ENCODE data around the gene MTX1. TPM values are rescaled to one million over a fixed set of nuclear protein-coding genes. Genes with fewer than 3 reads are reported as not detected.
"Not testable (repeated sequence)": the region's sequence is repeated elsewhere in the genome, so short reads cannot be mapped to it uniquely, and the experiment has no call there.

MTX1 gene
- polyA plus RNA-seq, 4 donors: 40.0 to 72.2 (median 49.4) TPM

DNA sequence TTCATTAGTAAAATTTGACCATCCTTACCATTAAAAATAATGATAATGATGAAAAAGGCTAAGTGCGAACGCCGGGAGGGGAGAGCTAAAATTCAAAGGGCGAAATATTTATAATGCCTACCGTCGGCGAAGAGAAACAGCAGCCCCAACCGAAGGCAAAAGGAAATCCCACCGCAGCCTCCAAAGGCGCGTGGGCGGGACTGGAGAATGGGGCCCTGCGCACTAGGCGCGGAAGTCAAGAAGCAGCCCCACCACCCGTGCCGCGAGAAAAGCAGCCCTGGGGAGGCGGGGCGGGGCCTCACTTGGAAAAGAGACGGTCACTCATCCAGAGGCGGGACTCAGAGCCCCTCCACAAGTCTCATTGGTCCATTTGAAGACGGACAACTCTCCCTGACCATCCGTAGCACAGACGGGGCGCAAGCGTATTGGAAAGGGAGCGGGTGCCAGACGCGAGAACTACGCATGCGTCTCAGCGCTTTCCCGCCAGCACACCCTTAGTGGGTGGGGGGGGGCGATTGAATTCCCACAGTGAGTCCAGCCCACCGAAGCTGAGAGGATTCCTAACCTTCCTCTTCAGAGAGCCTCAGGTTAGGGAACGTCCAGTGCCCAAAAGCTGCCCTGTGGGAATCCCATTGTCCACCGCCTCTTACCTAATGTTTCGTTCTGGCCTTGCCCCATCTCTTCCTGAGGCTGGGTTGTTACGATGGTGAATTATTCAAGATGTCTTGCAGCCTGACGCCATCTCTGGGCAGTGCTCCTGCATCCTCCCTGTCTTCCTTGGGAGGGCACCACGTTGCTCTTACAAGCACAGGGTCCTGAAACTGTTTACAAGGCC is 19.0 kb downstream of the MTX1 start:
- no peaks in the 10 kb centered on the region for H3K36me3 ChIP-seq (ENCODE audit: control insufficient read depth in 3 of 3, insufficient read depth in 2 of 3, low read depth in 1 of 3, low read length in 3 of 3)
- no peak for FAIRE-seq
- 1 to 3% (median 2%) methylated on average over 41 to 42 of the region's 42 CpGs for WGBS, 3 donors

DNA sequence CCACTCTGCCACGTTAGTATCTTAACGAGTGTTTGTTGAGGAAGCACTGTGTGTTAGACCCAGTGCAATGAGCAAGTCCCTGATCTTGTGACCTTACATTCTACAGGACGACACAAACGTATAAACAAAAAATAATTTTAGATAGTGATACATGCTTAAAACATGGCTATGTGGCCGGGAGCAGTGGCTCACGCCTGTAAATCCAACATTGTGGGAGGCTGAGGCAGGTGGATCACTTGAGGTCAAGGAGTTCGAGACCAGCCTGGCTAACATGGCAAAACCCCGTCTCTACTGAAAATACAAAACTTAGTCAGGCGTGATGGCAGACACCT is 19.6 kb downstream of the MTX1 start:
- DNase-seq (no peak), FAIRE-seq (no peak)
- Histone ChIP-seq H3K4me1 (ENCODE audit: control insufficient read depth in 3 of 3, insufficient read depth in 2 of 3, low read depth in 1 of 3, low read length in 2 of 3) (peaks cover 0 to 15% (median 0%) of the 10 kb centered on the region in 3 donors), H3K9me3 (ENCODE audit: control insufficient read depth in 2 of 2, insufficient read depth in 1 of 2, low read depth in 1 of 2, low read length in 1 of 2) (no peaks in the 10 kb centered on the region), H3K27me3 (ENCODE audit: control insufficient read depth in 3 of 3, insufficient read depth in 3 of 3, low read length in 3 of 3) (no peaks in the 10 kb centered on the region), H3K4me3 (ENCODE audit: low read depth in 1 of 3, low read length in 3 of 3) (peak overlapping the region in 1 of 3 donors; percentile 31), H3K36me3 (ENCODE audit: control insufficient read depth in 3 of 3, insufficient read depth in 2 of 3, low read depth in 1 of 3, low read length in 3 of 3) (no peaks in the 10 kb centered on the region), H3K27ac (ENCODE audit: low read depth in 1 of 3, low read length in 2 of 3) (peak overlapping the region in 2 of 3 donors; percentile 74 to 90)
- 57 to 70% (median 69%) methylated on average over 9 of the region's 9 CpGs for WGBS, 3 donors

More for the DNA sequence above, 19.0 kb downstream of the MTX1 start:
- Histone ChIP-seq H3K27ac (ENCODE audit: low read depth in 1 of 3, low read length in 2 of 3) (peak overlapping the region; percentile 70 to 90 (median 79)), H3K4me1 (ENCODE audit: control insufficient read depth in 3 of 3, insufficient read depth in 2 of 3, low read depth in 1 of 3, low read length in 2 of 3) (peaks cover 0 to 15% (median 0%) of the 10 kb centered on the region in 3 donors), H3K4me3 (ENCODE audit: low read depth in 1 of 3, low read length in 3 of 3) (peak overlapping the region; percentile 17 to 61 (median 56)), H3K27me3 (ENCODE audit: control insufficient read depth in 3 of 3, insufficient read depth in 3 of 3, low read length in 3 of 3) (no peaks in the 10 kb centered on the region), H3K9me3 (ENCODE audit: control insufficient read depth in 2 of 2, insufficient read depth in 1 of 2, low read depth in 1 of 2, low read length in 1 of 2) (no peaks in the 10 kb centered on the region)
- peak; percentile 98 to 100 for DNase-seq

DNA sequence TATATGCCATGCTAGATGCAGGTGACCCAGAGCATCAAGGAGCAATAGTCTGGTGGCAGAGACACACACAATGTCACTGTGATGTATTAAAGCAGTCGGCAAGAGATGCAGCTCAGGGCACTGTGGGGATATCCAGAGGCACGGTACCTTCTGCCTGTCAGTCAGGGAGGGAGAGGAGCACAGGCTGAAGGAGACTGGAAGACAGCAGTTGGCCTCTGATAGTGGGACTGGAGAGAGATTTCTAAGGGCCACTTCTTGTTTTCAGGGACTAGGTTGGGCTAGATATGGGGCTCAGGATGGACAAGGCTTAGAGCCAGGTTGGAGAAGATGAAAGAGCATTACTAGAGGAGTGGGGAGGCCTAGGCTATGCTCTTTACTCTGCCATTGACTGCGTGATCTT is 22.8 kb downstream of the MTX1 start:
- H3K9me3 ChIP-seq (ENCODE audit: control insufficient read depth in 2 of 2, insufficient read depth in 1 of 2, low read depth in 1 of 2, low read length in 1 of 2); H3K36me3 ChIP-seq (ENCODE audit: control insufficient read depth in 3 of 3, insufficient read depth in 2 of 3, low read depth in 1 of 3, low read length in 3 of 3); DNase-seq; H3K27ac ChIP-seq (ENCODE audit: low read depth in 1 of 3, low read length in 2 of 3); FAIRE-seq; H3K4me3 ChIP-seq (ENCODE audit: low read depth in 1 of 3, low read length in 3 of 3); H3K27me3 ChIP-seq (ENCODE audit: control insufficient read depth in 3 of 3, insufficient read depth in 3 of 3, low read length in 3 of 3): not testable (repeated sequence)
- peaks cover 0 to 11% (median 0%) of the 10 kb centered on the region in 3 donors for H3K4me1 ChIP-seq (ENCODE audit: control insufficient read depth in 3 of 3, insufficient read depth in 2 of 3, low read depth in 1 of 3, low read length in 2 of 3)
- WGBS, 3 donors: 68 to 82% (median 74%) methylated on average over 3 of the region's 3 CpGs

DNA sequence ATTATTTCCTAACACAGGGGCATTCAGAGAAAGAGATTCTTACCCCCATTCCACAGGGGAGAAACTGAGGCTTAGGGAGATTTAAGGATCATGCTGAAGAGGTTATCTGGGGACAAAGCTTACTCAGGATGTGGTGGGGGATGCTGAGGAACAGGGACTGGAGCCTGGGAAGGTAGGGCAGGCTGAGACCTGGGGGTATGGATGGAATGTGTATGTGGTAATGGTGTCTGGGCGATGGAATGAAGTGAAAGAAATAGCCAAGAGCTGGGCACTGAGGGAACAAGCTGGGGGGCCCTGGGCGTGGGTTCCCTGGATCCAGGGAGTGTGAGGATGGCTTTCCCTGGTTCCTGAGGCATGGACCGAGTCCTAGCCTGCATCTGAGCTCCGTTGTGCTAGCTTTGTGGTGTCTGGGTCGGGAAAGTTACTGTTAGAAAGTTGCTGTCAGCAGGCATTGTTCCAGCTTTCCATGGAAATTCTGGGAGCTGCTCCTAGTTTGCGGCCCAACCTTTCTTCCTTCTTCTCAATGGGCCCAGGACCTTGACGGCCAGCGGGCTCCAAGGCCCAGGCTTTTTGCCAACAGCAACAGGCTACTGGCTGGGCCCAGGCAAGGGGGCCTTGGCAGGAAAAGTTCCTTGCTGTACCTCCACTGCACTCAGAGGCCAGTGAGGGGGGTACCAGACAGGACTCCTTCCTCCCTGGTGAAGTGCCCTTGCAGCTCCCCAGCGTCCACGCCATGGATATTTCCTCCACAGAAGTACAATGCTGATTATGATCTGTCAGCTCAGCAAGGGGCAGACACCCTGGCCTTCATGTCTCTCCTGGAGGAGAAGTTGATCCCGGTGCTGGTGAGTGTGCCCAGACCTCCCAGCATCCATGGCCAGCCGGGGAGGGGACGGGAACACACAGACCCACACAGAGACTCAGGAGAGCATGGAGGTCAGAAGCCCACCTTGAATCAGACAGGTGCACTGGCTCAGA is 23.8 kb downstream of the MTX1 start:
- H3K27ac ChIP-seq (ENCODE audit: low read depth in 1 of 3, low read length in 2 of 3): not testable (repeated sequence)

DNA sequence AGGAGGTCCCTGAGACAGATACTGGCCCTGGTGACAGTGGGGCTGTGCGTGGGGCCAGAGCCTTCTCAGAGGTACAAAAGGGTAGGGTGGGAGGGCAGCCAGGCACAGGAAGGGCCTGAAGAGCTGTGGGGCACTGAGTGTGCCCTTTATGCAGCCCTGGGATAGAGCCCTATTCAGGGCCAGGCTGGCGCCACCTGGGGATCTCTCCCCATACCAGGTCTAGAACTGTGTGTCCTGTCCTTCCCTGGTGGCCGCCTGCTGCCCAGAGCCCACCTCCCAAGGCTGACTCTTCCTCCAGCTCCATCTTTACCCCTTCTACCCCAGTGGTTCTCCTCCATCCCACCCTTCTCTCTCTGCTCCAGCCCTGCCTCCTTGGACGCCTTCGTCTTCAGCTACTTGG is 25.0 kb downstream of the MTX1 start:
- FAIRE-seq; H3K4me1 ChIP-seq (ENCODE audit: control insufficient read depth in 3 of 3, insufficient read depth in 2 of 3, low read depth in 1 of 3, low read length in 2 of 3); DNase-seq; H3K4me3 ChIP-seq (ENCODE audit: low read depth in 1 of 3, low read length in 3 of 3); H3K9me3 ChIP-seq (ENCODE audit: control insufficient read depth in 2 of 2, insufficient read depth in 1 of 2, low read depth in 1 of 2, low read length in 1 of 2); H3K27me3 ChIP-seq (ENCODE audit: control insufficient read depth in 3 of 3, insufficient read depth in 3 of 3, low read length in 3 of 3); H3K27ac ChIP-seq (ENCODE audit: low read depth in 1 of 3, low read length in 2 of 3): not testable (repeated sequence)
- peaks cover 2 to 25% (median 4%) of the 10 kb centered on the region in 3 donors for H3K36me3 ChIP-seq (ENCODE audit: control insufficient read depth in 3 of 3, insufficient read depth in 2 of 3, low read depth in 1 of 3, low read length in 3 of 3)
- whole genome bisulfite sequencing, 3 donors: 86 to 90% (median 87%) methylated on average over 1 of the region's 5 CpGs

More for the DNA sequence above, 23.8 kb downstream of the MTX1 start:
- H3K4me3 ChIP-seq (ENCODE audit: low read depth in 1 of 3, low read length in 3 of 3); H3K27me3 ChIP-seq (ENCODE audit: control insufficient read depth in 3 of 3, insufficient read depth in 3 of 3, low read length in 3 of 3); FAIRE-seq; H3K4me1 ChIP-seq (ENCODE audit: control insufficient read depth in 3 of 3, insufficient read depth in 2 of 3, low read depth in 1 of 3, low read length in 2 of 3); DNase-seq; H3K9me3 ChIP-seq (ENCODE audit: control insufficient read depth in 2 of 2, insufficient read depth in 1 of 2, low read depth in 1 of 2, low read length in 1 of 2): not testable (repeated sequence)
- 68 to 85% (median 78%) methylated on average over 11 to 13 of the region's 13 CpGs for WGBS, 3 donors
- peaks cover 0 to 17% (median 2%) of the 10 kb centered on the region in 3 donors for H3K36me3 ChIP-seq (ENCODE audit: control insufficient read depth in 3 of 3, insufficient read depth in 2 of 3, low read depth in 1 of 3, low read length in 3 of 3)

DNA sequence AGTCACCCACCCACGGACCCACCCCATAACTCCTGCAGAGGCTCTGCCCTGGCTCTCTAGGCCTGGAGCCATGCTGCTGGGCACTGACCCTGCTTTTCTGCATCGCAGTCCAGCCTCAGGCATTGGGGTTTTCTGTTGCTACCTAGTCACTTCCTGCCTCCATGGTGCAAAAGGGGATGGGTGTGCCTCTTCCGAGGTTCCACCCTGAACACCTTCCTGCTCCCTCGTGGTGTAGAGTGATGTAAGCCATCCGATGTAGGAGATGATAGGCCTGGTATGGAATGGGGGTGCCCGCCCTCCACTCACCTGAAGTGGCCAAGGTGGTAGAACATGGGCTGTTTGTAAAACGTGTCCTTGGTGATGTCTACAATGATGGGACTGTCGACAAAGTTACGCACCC is 26.9 kb downstream of the MTX1 start:
- FAIRE-seq; H3K9me3 ChIP-seq (ENCODE audit: control insufficient read depth in 2 of 2, insufficient read depth in 1 of 2, low read depth in 1 of 2, low read length in 1 of 2); H3K27me3 ChIP-seq (ENCODE audit: control insufficient read depth in 3 of 3, insufficient read depth in 3 of 3, low read length in 3 of 3); H3K4me3 ChIP-seq (ENCODE audit: low read depth in 1 of 3, low read length in 3 of 3); DNase-seq; H3K4me1 ChIP-seq (ENCODE audit: control insufficient read depth in 3 of 3, insufficient read depth in 2 of 3, low read depth in 1 of 3, low read length in 2 of 3); H3K27ac ChIP-seq (ENCODE audit: low read depth in 1 of 3, low read length in 2 of 3): not testable (repeated sequence)
- H3K36me3 ChIP-seq (ENCODE audit: control insufficient read depth in 3 of 3, insufficient read depth in 2 of 3, low read depth in 1 of 3, low read length in 3 of 3): peaks cover 2 to 39% (median 4%) of the 10 kb centered on the region in 3 donors
- 86 to 88% (median 88%) methylated on average over 5 to 8 of the region's 9 CpGs for WGBS, 3 donors

DNA sequence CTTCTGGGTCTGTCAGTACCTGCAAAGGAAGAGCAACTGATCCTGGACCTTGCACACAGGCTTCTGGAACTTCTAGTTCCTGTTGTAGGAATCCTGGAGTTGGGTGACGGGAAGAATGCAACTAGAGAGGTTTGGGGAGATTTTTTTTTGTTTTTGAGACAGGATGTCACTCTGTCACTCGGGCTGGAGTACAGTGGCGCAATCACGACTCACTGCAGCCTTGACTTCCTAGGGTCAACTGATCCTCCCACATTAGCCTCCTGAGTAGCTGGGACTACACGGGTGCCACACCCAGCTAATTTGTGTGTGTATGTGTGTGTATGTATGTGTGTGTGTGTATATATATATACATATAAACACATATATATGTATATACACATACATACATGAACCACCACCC is 28.0 kb downstream of the MTX1 start:
- FAIRE-seq (no peak), DNase-seq (no peak)
- Histone ChIP-seq H3K27ac (ENCODE audit: low read depth in 1 of 3, low read length in 2 of 3) (no peak overlapping the region), H3K9me3 (ENCODE audit: control insufficient read depth in 2 of 2, insufficient read depth in 1 of 2, low read depth in 1 of 2, low read length in 1 of 2) (no peaks in the 10 kb centered on the region), H3K36me3 (ENCODE audit: control insufficient read depth in 3 of 3, insufficient read depth in 2 of 3, low read depth in 1 of 3, low read length in 3 of 3) (peaks cover 2 to 39% (median 4%) of the 10 kb centered on the region in 3 donors), H3K27me3 (ENCODE audit: control insufficient read depth in 3 of 3, insufficient read depth in 3 of 3, low read length in 3 of 3) (no peaks in the 10 kb centered on the region), H3K4me1 (ENCODE audit: control insufficient read depth in 3 of 3, insufficient read depth in 2 of 3, low read depth in 1 of 3, low read length in 2 of 3) (peaks cover 0 to 3% (median 0%) of the 10 kb centered on the region in 3 donors), H3K4me3 (ENCODE audit: low read depth in 1 of 3, low read length in 3 of 3) (no peak overlapping the region)
- 81 to 87% (median 87%) methylated on average over 5 of the region's 5 CpGs for WGBS, 3 donors

DNA sequence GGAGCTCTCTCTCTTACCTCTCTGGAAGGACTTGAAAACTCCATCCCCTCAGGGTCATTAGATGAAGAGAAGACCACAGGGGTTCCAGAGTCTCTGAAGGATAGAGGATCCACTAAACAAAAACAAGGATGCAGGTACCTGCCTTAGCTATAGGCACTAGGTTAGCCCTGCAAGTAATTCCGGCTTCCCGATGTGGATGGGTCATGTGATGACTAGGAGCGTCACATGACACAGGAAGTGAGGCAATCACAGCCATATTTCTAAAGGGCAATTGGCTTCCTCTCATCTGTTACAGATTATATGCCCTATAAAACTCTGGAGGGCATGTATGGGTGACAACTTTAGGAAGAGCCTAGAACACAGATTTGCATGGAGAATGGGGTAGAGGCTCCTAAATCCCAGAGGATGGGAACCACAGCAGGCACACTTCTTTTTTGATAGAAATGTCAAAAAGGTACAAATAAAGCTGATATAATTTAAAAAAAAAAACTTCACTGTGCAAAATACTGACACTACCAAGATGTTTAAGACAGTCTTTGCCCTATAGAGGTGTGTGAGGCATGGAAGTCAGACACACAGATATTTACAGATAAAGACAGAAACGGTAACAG is 32.7 kb downstream of the MTX1 start:
- Histone ChIP-seq H3K4me1 (ENCODE audit: control insufficient read depth in 3 of 3, insufficient read depth in 2 of 3, low read depth in 1 of 3, low read length in 2 of 3) (peaks cover 0 to 14% (median 11%) of the 10 kb centered on the region in 3 donors), H3K36me3 (ENCODE audit: control insufficient read depth in 3 of 3, insufficient read depth in 2 of 3, low read depth in 1 of 3, low read length in 3 of 3) (peaks cover 0 to 32% (median 4%) of the 10 kb centered on the region in 3 donors), H3K9me3 (ENCODE audit: control insufficient read depth in 2 of 2, insufficient read depth in 1 of 2, low read depth in 1 of 2, low read length in 1 of 2) (peaks cover 0 to 3% of the 10 kb centered on the region in 2 donors), H3K27me3 (ENCODE audit: control insufficient read depth in 3 of 3, insufficient read depth in 3 of 3, low read length in 3 of 3) (no peaks in the 10 kb centered on the region), H3K4me3 (ENCODE audit: low read depth in 1 of 3, low read length in 3 of 3) (peak overlapping the region; percentile 23 to 47 (median 43)), H3K27ac (ENCODE audit: low read depth in 1 of 3, low read length in 2 of 3) (peak overlapping the region in 1 of 3 donors; percentile 36)
- 4 to 13% (median 6%) methylated on average over 4 of the region's 4 CpGs for WGBS, 3 donors
- DNase-seq (peak; percentile 91 to 92), FAIRE-seq (no peak)

All from small intestine (tissue), 7 donors.